Stimulated activated CD8-positive, alpha-beta memory T cell treated with anti-CD3 and anti-CD28 coated beads, Interleukin-15, amount 100 ng/mL, for 24 hours (primary cell): ENCODE results near the gene GAS2L2.
"Not testable (repeated sequence)": the region's sequence is repeated elsewhere in the genome, so short reads cannot be mapped to it uniquely, and the experiment has no call there.

ENCODE experiments used
- DNase-seq: peaks from one replicate; pipeline ENCODE4 v3.0.0-alpha.2; 2020; ENCODE audit warnings: low read depth

Gene GAS2L2

GRCh38 chr17:35773129-35773528 lies 20.1 kb upstream of the GAS2L2 start:
- no peak for DNase-seq

- DNase-seq, result no peak
These were observed 17.0 kb upstream of the GAS2L2 start for GRCh38 chr17:35769895-35770486.

GRCh38 chr17:35768797-35769196 lies 15.8 kb upstream of the GAS2L2 start:
- no peak for DNase-seq

- DNase-seq, result no peak
These were observed 14.0 kb upstream of the GAS2L2 start for GRCh38 chr17:35766903-35767510.

DNA sequence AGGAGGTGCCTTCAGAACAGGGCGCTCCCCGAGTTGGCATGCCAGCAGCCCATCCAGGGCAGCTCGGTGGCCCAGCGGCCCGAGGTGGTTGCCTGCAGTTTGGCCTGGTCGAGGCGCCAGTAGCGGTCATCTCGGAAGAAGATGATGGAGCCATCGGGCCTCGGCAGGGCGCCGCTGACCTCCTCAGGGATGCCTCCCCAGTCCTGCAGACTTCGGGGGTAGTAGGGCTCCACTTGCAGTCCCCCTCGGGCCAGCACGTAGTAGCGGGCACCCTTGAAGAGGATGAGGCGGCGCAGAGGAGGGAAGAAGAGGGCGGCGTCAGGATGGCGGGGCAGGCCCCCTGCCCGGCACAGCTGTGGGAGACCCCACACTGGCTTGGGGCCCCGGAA lies 13.4 kb upstream of the GAS2L2 start:
- no peak for DNase-seq

- DNase-seq, result no peak
These were observed 12.9 kb upstream of the GAS2L2 start for GRCh38 chr17:35765756-35766488.

DNA sequence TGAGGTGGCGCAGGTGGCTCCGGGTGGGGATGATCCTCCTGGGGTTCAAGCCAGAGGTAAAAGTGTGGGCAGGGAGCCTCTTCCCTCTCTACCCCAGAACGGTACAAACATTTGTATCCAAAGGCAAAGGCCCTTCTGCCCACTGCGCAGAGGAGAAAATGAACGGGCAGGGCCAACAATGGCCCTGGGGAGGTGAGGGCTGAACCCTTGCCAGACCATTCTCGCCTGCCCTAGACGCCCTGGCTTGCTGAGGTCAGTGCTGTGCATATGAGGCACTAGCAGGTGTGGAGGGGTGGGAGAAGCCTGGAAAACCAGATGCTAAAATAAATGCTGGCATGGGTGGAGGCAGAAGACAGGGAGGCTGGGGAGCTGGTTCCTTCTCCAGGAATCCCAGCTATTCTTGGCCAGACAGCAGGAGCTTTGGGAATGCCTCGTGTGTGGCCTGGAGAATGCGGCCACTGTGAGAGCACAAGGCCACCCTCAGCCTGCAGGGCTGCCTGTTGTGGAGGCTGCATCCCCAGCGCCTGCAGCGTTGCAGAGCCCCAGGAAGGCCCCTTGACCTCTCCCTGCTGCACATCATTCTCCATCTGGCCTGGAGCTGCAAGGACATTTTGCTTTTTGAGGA lies 12.2 kb upstream of the GAS2L2 start:
- DNase-seq, result no peak

GRCh38 chr17:35764123-35764991 lies 11.3 kb upstream of the GAS2L2 start:
- DNase-seq, result peak; percentile 80

DNA sequence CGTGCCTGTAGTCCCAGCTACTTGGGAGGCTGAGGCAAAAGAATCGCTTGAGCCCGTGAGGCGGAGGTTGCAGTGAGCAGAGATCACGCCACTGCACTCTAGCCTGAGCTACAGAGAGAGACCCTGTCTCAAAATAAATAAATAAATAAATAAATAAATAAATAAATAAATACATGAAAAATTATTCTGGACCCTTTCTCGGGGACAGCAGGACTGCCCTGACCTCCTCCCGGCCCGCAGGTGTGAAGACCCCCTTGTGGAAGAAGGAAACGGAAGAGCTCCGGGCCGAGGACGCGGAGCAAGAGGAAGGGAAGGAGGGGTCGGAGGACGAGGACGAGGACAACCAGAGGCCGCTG lies 10.7 kb upstream of the GAS2L2 start:
- DNase-seq, result no peak

- DNase-seq, result no peak
These were observed 8.6 kb upstream of the GAS2L2 start for GRCh38 chr17:35761601-35762000.

DNA sequence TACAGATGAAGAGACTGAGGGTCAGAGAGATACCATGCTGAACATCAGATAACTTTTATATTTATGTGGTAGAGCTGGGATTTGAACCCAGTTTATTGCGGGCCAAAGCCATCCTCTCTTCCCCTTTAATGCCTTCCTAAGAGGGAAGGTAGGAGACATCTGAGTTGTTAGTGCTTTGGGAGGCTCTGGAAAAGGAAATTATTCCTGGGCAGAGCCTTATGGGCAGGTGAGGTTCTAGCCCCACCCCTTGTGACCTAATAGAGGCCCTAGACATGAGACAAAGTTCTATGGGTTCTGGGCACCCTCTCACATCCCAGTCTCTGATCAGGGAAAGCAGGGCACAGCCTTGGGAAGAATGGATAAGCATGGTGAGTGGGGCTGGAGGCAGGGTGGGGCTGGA lies 7.5 kb upstream of the GAS2L2 start, which contains the start of gene C17orf50:
Gene C17orf50 (plus strand): TSS at position 301 of the 400 bp plus-strand sequence. CDS start 55 bp downstream, at position 356.
- DNase-seq, result no peak

DNA sequence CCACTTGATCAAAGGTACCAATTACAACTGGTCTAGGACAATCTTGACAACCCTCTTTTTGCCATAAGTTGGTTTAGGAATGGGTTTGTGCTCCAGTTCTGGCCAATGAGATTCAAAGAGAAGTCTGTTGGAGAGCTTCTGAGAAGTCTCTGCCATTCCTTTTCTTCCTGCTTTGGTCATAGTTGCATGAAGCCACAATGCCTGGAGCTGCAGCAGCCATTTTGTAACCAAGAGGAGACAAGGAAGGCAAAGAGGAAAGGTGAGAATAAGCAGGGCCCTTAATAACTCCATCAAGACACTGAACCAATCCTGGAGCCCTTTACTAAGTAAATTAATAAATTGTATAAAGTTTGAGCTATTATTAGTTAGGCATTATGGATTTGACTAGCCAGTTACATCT lies 4.2 kb upstream of the GAS2L2 start:
- no peak for DNase-seq

DNA sequence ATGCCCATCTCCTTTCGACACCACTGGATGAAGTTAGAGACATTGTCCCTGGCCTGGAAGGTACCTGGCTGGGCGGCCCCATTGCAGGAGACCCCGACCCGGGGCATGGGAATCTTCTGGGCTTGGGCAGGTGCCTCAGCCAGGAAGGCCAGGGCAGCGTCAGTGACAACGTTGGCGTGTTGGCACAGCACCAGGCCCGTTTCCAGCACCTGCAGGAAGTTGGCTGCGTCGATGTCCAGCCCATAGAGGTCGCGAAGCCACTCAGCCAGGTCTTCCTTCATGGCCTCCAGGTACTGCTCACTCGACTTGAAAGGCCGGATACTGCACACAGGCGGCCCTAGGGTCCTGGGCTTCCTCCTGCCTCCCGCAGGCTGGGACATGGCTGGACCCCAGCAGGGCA lies 568 bp downstream of the GAS2L2 start:
- no peak for DNase-seq

- DNase-seq, result not testable (repeated sequence)
These were observed 1.5 kb downstream of the GAS2L2 start for GRCh38 chr17:35751541-35751940.

DNA sequence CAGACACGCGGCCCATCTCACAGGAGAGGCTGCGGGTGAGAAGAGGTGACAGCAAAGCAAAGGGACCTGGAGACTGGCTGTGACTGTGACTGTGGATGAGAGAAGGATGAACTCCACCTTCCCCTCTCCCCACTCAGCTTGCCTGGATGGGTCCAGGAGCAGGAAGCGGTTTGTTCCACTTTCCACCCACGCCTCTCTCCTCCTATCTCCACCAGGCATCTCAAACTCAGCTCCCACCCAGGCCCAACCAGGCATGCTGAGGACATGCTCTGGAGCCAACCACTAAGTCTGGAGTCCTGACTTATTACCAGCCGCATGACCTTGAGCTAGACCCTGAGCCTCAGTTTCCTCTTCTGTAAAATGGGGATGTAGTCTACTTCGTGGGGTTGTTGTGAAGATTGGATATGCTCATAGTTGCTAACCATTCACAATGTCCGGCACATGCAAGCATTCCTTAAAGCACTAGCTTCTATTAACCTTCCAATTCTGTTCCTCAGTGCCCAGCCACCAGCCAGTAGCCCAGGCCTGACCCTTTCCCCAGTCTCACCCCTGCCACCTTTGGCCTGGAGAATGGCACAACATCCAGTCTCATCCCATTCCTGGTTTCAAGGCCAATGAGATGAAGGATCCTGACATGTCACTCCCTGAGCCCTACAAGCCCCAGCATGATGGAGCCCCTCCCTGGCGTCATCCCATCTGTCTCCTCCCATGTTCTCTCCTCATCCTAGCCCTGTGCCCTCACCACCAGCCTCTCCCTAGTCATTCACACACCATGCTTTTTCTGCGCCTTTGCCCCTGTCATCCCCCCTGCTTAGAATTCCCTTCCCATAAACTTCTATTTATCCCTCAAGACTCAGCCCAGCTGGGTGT lies 2.3 kb downstream of the GAS2L2 start:
- DNase-seq, result no peak

DNA sequence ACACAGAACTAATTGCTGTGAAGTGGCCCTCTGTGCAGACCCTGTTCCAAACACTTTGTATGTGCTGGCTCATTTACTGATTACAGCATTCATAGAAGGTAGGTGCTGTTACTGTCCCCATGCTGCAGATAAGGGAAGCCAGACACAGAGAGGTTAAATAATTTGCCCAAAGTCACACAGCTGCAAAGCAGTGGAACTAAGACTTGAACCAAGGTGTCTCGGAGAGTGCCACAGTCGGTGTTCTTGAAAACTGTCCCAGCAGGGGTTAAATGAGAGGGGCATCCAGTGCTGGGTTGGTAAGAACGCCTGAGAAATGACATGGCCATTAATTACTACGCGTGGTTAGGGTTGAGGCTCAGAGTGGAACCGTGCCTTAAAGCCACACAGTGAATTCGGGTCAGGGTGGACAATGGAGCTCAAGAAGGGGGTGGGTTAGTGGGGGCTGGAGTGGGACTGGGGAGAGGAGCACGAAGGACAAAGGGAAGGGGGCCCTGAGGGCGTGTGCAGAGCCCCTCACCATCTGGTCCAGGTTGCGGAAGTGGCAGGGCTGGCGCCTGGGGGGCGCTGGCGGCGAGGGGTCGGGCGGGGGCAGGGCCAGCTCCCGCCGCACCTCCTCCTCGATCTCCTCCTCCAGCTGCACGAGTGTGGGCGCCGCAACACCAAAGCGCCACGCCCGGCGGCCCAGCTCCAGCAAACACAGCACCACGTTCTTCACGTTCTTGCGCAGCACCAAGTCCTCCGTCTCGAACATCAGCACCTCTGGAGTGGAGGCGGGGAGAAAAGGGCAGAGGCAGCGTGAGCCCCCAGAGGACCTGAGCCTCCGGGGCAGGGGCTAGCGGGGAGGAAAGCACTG lies 3.3 kb downstream of the GAS2L2 start:
- DNase-seq, result no peak

GRCh38 chr17:35748979-35749378 lies 4.1 kb downstream of the GAS2L2 start:
- DNase-seq, result no peak

GRCh38 chr17:35748341-35748841 lies 4.6 kb downstream of the GAS2L2 start:
- no peak for DNase-seq

GRCh38 chr17:35747540-35748017 lies 5.5 kb downstream of the GAS2L2 start:
- DNase-seq, result peak; percentile 54
